HepG2 (cell line): ENCODE measurements around the gene CALN1. TPM values are rescaled to one million over a fixed set of nuclear protein-coding genes. Genes with fewer than 3 reads are reported as not detected.

Experiments used
- ATAC-seq: fragments of 200-7000 bp; cut with Tn5 transposase; 3 replicates; pipeline ENCODE4 v1.9.1; 2020; ENCODE audit warnings: mild to moderate bottlenecking, moderate library complexity
- BruUV-seq: library from RNA; stranded (reverse); fragments of 400-500 nt; replicated peaks from 2 replicates; lab custom pipeline; 2021; lab: Mats Ljungman, UMichigan
- CTCF ChIA-PET: fragments of 300-600 bp; formaldehyde crosslinking; extraction: SDS; loops from one replicate; lab custom pipeline; 2021; ENCODE audit warnings: low total read pairs, inconsistent platforms, low intra/inter-chr PET ratio; lab: Yijun Ruan, JAX
- POLR2A ChIA-PET: fragments of 350-600 bp; sonication (Branson Sonifier 250); formaldehyde crosslinking; loops from one replicate; lab custom pipeline; 2020; ENCODE audit warnings: antibody characterized with exemption, inconsistent platforms; lab: Yijun Ruan, JAX
- DNase-seq: peaks from one replicate; pipeline ENCODE4 v3.0.0-alpha.2; 2015; ENCODE audit warnings: low spot score
- FAIRE-seq: peaks from 3 replicates; lab custom pipeline; 2011; peaks lifted over from hg19 to GRCh38; lab: Jason Lieb, UNC
- H2AFZ ChIP-seq: one replicate; pipeline ENCODE4 v1.6.1; 2011; ENCODE audit warnings: low read length, inconsistent platforms
- H3K27ac ChIP-seq: fragments of 300-600 bp; 3 replicates; pipeline ENCODE4 v1.8.0; 2011; ENCODE audit warnings: mixed run types, mild to moderate bottlenecking, mixed read lengths, low read length, inconsistent platforms; ENCODE audit not compliant: insufficient read depth; ENCODE audit errors: extremely low read length
- H3K27me3 ChIP-seq, 2 experiments: fragments of 200-600 bp in 1 of 2; 2 replicates in 1 of 2; 3 replicates in 1 of 2; pipeline versions ENCODE4 v1.6.0 to v1.8.0; 2011; ENCODE audit warnings: low read length in 2 of 2, mild to moderate bottlenecking in 2 of 2, moderate library complexity in 2 of 2, inconsistent platforms in 1 of 2; ENCODE audit not compliant: insufficient read depth in 2 of 2, control insufficient read depth in 1 of 2
- H3K36me3 ChIP-seq, 2 experiments: fragments of 200-600 bp in 1 of 2; replicated peaks in 1 of 2; 2 replicates in 1 of 2; 3 replicates in 1 of 2; pipeline versions ENCODE4 v1.5.1 to v1.8.0; 2011; ENCODE audit warnings: low read length in 2 of 2, inconsistent platforms in 1 of 2; ENCODE audit not compliant: insufficient read depth in 2 of 2, control insufficient read depth in 1 of 2
- H3K4me1 ChIP-seq: 2 replicates; pipeline ENCODE4 v1.5.1; 2012; ENCODE audit warnings: low read length, inconsistent platforms; ENCODE audit not compliant: insufficient read depth
- H3K4me2 ChIP-seq: 2 replicates; pipeline ENCODE4 v1.6.0; 2011; ENCODE audit warnings: low read depth, low read length, inconsistent platforms
- H3K4me3 ChIP-seq, 3 experiments: fragments of 200-600 bp in 1 of 3; sonication (generic), shearing (Covaris generic) in 1 of 3; replicated peaks in 1 of 3; 2 replicates each; pipeline ENCODE4 v1.5.1; 2011 to 2016; ENCODE audit warnings: low read length in 3 of 3, inconsistent platforms in 2 of 3, low read depth in 2 of 3, mild to moderate bottlenecking in 2 of 3, control low read depth in 1 of 3, mixed read lengths in 1 of 3; ENCODE audit not compliant: insufficient read depth in 1 of 3
- H3K79me2 ChIP-seq: one replicate; pipeline ENCODE4 v1.6.1; 2011; ENCODE audit warnings: low read length, inconsistent platforms; ENCODE audit not compliant: insufficient read depth
- H3K9ac ChIP-seq: 2 replicates; pipeline ENCODE4 v1.6.0; 2011; ENCODE audit warnings: mild to moderate bottlenecking, low read depth, low read length, inconsistent platforms; ENCODE audit not compliant: insufficient read depth
- H3K9me3 ChIP-seq: 2 replicates; pipeline ENCODE4 v1.5.1; 2012; ENCODE audit warnings: mild to moderate bottlenecking, low read length
- H4K20me1 ChIP-seq: 2 replicates; pipeline ENCODE4 v1.6.0; 2011; ENCODE audit warnings: inconsistent platforms, mild to moderate bottlenecking, low read length, moderate library complexity; ENCODE audit not compliant: insufficient read depth
- ARID3A ChIP-seq: IDR thresholded peaks from 2 replicates; pipeline ENCODE4 v1.6.1; 2012; ENCODE audit warnings: low read depth, low read length, improper control_type of control experiment
- CHD4 ChIP-seq: fragments of 200-600 bp; sonication (generic); IDR thresholded peaks from 2 replicates; pipeline ENCODE4 v1.7.0; 2017; ENCODE audit warnings: mild to moderate bottlenecking, low read length, borderline replicate concordance
- DNMT3B ChIP-seq: conservative IDR thresholded peaks from 2 replicates; pipeline ENCODE4 v1.6.1; 2016; ENCODE audit warnings: missing biosample characterization, control low read depth
- FOXO4 ChIP-seq: sonication (generic); formaldehyde crosslinking; conservative IDR thresholded peaks from 2 replicates; pipeline ENCODE4 v1.8.1; 2023; ENCODE audit warnings: missing genetic modification reagents
- GATAD1 ChIP-seq: IDR thresholded peaks from 2 replicates; pipeline ENCODE4 v1.6.1; 2016; ENCODE audit warnings: missing genetic modification reagents, missing compliant biosample characterization
- HMG20A ChIP-seq: IDR thresholded peaks from 2 replicates; pipeline ENCODE4 v1.6.1; 2016; ENCODE audit warnings: borderline replicate concordance
- NFE2 ChIP-seq: sonication (generic); formaldehyde crosslinking; IDR thresholded peaks from 2 replicates; pipeline ENCODE4 v1.4.0; 2020; ENCODE audit warnings: missing genetic modification reagents
- RARA ChIP-seq: IDR thresholded peaks from 2 replicates; pipeline ENCODE4 v1.6.1; 2016; ENCODE audit warnings: missing genetic modification reagents, missing compliant biosample characterization
- SKIL ChIP-seq: sonication (generic); formaldehyde crosslinking; IDR thresholded peaks from 2 replicates; pipeline ENCODE4 v1.8.0; 2022; ENCODE audit warnings: missing genetic modification reagents, mild to moderate bottlenecking, moderate library complexity, borderline replicate concordance
- SOX13 ChIP-seq, 3 experiments: fragments of 450-650 bp in 1 of 3; sonication (generic) in 1 of 3; formaldehyde crosslinking in 1 of 3; IDR thresholded peaks in 2 of 3; conservative IDR thresholded peaks in 1 of 3; 2 replicates each; pipeline versions ENCODE4 v1.5.0 to v1.6.1; 2016 to 2020; ENCODE audit warnings: antibody characterized with exemption in 1 of 3, mild to moderate bottlenecking in 1 of 3, missing compliant biosample characterization in 1 of 3, missing genetic modification reagents in 1 of 3, moderate library complexity in 1 of 3
- THRA ChIP-seq: sonication (generic); formaldehyde crosslinking; IDR thresholded peaks from 2 replicates; pipeline ENCODE4 v1.4.0; 2020; ENCODE audit warnings: missing genetic modification reagents, borderline replicate concordance
- U2AF2 ChIP-seq: fragments of 200-400 bp; formaldehyde crosslinking; IDR thresholded peaks from 2 replicates; pipeline ENCODE4 v1.6.1; 2017; ENCODE audit warnings: low read depth, mild to moderate bottlenecking, low read length
- ZNF33B ChIP-seq: sonication (generic); formaldehyde crosslinking; IDR thresholded peaks from 2 replicates; pipeline ENCODE4 v1.5.1; 2020; ENCODE audit warnings: mild to moderate bottlenecking, missing genetic modification reagents
- ZNF670 ChIP-seq: sonication (generic); formaldehyde crosslinking; IDR thresholded peaks from 2 replicates; pipeline ENCODE4 v1.8.0; 2022; ENCODE audit warnings: mild to moderate bottlenecking, missing genetic modification reagents, borderline replicate concordance
- whole genome bisulfite sequencing: methylation state at CpG from one replicate; pipeline ENCODE4 v1.1.6; 2017; ENCODE audit warnings: low lambda C conversion rate; 5-methylcytosine and 5-hydroxymethylcytosine counted together
- in situ Hi-C: cut with HindIII; loops from 2 replicates; pipeline ENCODE4 v1.10.0; 2017; ENCODE audit warnings: low pct_unique_long_range_greater_than_20kb; ENCODE audit not compliant: extremely low pct_ligation_motif_present
- intact Hi-C: fragments of 100-400 bp; cut with micrococcal nuclease; formaldehyde crosslinking; loops from one replicate; pipeline ENCODE4 v1.10.0; 2022; ENCODE audit not compliant: unreplicated experiment
- polyA plus RNA-seq, 8 experiments: library from polyadenylated mRNA; depleted of rRNA in 3 of 8; stranded (reverse) in 7 of 8; unstranded in 1 of 8; fragments of >200 nt; fragmentation: Illumina TruSeq in 4 of 8; extraction: Trizol in 4 of 8; gene quantifications; 2 replicates each; pipeline versions ENCODE4 v1.2.1 to v1.2.3, GENCODE V29; 2011 to 2016; ENCODE audit warnings: low read depth in 4 of 8, missing spikeins in 1 of 8, mixed read lengths in 1 of 8; ENCODE audit not compliant: insufficient read depth in 1 of 8
- total RNA-seq, 5 experiments: library from RNA; depleted of rRNA; stranded (reverse); fragments of >200 nt; fragmentation: Illumina TruSeq; extraction: Trizol; gene quantifications; 2 replicates each; pipeline ENCODE4 v1.2.3, GENCODE V29; 2016; ENCODE audit warnings: low read depth in 1 of 5

Gene CALN1
- total and polyA plus RNA-seq, 2 of the 13 experiments (the other 11 are each of a cell fraction or from before 2014, with no cell fraction given) = not detected

- TF ChIP-seq FOXO4 (CRISPR knock-in tag) (no peak), ARID3A (no peak), RARA (no peak), SKIL (CRISPR knock-in tag) (no peak), CHD4 (no peak), U2AF2 (no peak)
Measured at GRCh38 chr7:72308986-72309385, 103.2 kb downstream of the CALN1 start (continued).

- intact Hi-C loops = no loop called here
- no TSS peak for BruUV-seq
- TF ChIP-seq GATAD1 (CRISPR knock-in tag) = no peak
- TF ChIP-seq DNMT3B (CRISPR knock-in tag) = no peak
- TF ChIP-seq ZNF33B (CRISPR knock-in tag) = no peak
- TF ChIP-seq SOX13 (IDR thresholded peaks at IDR 0.05) = no peak
- no peak for TF ChIP-seq SOX13 (CRISPR knock-in tag; conservative IDR thresholded peaks at IDR 0.05 in 1 of 2, IDR thresholded peaks at IDR 0.05 in 1 of 2)
- no peak for TF ChIP-seq HMG20A
- TF ChIP-seq THRA (CRISPR knock-in tag) = no peak
- no peak for TF ChIP-seq NFE2 (CRISPR knock-in tag)
- TF ChIP-seq ZNF670 (CRISPR knock-in tag) = no peak
- H3K27me3 ChIP-seq = peaks cover 0 to 4% of the 10 kb centered on the region in 2 experiments; a peak in 1 of 5 replicates
- ATAC-seq (no peak), FAIRE-seq (no peak), DNase-seq (no peak)
- no peaks in the 10 kb centered on the region for H3K9me3 ChIP-seq
- ChIA-PET CTCF (no interaction called here), POLR2A (no interaction called here)
- 28% methylated on average over 7 of the region's 9 CpGs for WGBS
- no peaks in the 10 kb centered on the region for H3K36me3 ChIP-seq
- in situ Hi-C loops = no loop called here
- H3K4me2 ChIP-seq = no peak overlapping the region
- no peak overlapping the region for H3K9ac ChIP-seq
- no peak overlapping the region for H3K4me3 ChIP-seq
- H4K20me1 ChIP-seq = no peaks in the 10 kb centered on the region
- no peak overlapping the region for H3K27ac ChIP-seq
- H3K4me1 ChIP-seq = no peaks in the 10 kb centered on the region
- no peaks in the 10 kb centered on the region for H3K79me2 ChIP-seq
- no peak overlapping the region for H2AFZ ChIP-seq
Measured at GRCh38 chr7:72307566-72307965, 104.6 kb downstream of the CALN1 start.
